GM18505 (cell line): ENCODE results near the gene MYBL2.
"Not testable (repeated sequence)": the region's sequence is repeated elsewhere in the genome, so short reads cannot be mapped to it uniquely, and the experiment has no call there.

ENCODE experiments used
- ATAC-seq: cut with Tn5 transposase; IDR thresholded peaks from one replicate; pipeline ENCODE4 v1.9.1; 2021; ENCODE audit not compliant: unreplicated experiment
- POLR2A ChIP-seq: IDR thresholded peaks from 4 replicates; pipeline ENCODE4 v1.6.1; 2011; ENCODE audit warnings: borderline replicate concordance; ENCODE audit not compliant: insufficient read depth, insufficient read length; ENCODE audit errors: extremely low read depth

The MYBL2 gene

DNA sequence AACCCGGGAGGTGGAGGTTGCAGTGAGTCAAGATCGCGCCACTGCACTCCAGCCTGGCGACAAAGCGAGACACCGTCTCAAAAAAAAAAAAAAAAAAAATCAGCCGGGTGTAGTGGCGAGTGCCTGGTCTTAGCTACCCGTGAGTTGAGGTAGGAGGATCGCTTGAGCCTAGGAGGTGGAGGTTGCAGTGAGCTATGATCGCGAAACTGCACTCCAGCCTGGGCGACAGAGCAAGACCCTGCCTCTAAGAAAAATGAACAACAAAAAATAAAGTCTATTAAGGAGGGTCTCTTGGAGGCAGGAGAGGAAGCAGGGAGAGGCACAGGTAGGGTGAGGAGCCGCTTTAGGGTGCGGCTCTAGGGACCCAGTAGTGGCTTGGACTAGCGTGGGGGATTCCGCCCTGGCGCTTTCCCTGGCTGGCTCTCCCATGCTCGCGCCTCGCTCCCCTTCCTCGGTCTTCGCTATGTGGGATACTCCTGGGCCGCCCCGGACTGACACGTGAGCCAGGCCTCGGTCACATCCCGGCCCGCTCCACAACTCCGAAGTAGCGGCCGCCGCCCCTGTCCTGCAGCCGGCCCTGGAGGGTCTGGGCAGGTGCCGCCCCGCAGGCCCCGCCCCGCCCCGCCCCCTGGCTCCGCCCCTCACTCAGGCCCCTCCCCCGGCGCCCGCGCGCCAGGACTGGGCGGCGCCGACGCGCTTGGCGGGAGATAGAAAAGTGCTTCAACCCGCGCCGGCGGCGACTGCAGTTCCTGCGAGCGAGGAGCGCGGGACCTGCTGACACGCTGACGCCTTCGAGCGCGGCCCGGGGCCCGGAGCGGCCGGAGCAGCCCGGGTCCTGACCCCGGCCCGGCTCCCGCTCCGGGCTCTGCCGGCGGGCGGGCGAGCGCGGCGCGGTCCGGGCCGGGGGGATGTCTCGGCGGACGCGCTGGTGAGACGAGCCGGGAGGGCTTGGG is at the start of gene MYBL2:
Gene MYBL2, plus strand, starts transcription at position 739 of the 953 bp plus-strand sequence. Its CDS starts 170 bp downstream, at position 909.
- peak; percentile 84 for TF ChIP-seq POLR2A
- ATAC-seq = peak; percentile 73

DNA sequence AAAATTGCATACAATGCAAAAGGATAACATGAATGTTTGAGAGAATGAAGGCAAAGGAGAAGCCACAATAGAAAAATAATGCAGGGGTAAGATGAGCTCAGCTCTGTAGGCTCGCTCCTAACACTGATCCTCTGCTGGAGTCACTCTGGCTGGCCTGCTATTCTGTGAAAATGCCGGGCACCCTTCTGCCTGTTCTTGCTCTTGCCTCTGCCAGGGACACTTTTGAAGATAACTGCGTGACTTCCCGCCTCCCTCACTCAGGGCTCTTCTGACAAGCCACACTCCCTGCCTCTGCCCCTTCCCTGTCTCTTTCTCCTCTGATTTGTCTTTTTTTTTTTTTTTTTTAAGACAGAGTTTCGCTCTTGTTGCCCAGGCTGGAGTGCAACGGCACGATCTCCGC is 35.3 kb upstream of the MYBL2 start:
- TF ChIP-seq POLR2A = no peak
- ATAC-seq = no peak

DNA sequence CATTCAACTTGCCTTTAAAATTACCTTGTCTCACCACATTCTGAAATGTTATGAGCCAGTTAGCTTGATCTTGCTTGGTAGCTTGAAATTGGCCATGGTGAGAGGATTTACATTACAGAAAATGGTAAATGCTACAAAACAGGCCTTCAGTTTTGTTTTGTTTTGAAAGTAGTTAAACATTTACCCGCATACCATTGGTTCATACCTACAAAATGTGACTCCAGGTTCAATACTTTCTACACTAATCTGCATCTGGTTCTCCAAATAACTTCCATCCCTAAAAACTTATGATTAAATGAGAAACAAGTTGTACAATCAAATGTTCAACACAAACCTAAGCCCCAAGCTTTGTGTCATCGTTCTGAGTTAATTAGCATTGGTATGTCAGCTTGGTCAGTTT is 30.5 kb upstream of the MYBL2 start:
- no peak for TF ChIP-seq POLR2A
- ATAC-seq = no peak

DNA sequence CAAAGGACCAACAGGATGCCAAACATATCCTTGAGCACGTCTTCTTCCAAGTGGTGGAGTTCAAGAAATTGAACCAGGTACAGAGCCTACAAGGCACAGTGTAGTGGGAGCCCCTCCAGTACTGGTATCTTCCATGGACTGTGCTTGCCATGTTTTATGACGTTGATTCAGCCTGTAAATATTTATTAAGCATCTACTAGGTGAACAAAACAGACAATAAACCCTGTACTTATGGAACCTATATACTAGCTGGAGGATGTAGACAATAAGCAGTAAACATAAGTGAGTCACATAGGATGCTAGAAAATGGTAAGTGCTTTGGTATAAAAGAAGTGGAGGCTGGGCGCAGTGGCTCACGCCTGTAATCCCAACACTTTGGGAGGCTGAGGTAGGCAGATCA is 24.4 kb upstream of the MYBL2 start:
- ATAC-seq = no peak
- TF ChIP-seq POLR2A = no peak

DNA sequence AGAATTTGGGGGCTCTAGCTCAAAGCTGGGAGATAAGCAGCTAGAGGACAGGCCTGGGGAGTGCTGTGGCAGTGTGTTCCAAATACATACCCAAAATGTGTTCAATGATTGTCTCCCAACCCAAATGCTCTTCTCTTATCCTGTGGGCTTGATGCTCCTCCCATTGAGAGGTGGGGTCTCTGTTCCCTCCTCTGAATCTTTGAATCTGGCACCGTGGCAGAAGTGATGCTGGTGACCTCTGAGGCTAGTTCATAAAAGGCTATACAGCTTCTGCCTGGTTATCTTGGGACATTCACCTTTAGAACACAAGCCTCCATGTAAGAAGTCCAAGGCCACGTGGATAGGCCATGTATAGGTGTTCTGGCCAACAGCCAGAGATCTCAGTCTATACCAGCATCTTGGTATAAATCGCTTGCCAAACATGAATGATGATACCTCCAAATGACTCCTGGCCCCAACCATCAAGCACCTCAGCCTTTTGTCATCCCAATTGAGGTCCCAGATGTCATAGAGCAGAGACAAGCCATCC is 15.9 kb upstream of the MYBL2 start:
- TF ChIP-seq POLR2A = no peak
- ATAC-seq = no peak

DNA sequence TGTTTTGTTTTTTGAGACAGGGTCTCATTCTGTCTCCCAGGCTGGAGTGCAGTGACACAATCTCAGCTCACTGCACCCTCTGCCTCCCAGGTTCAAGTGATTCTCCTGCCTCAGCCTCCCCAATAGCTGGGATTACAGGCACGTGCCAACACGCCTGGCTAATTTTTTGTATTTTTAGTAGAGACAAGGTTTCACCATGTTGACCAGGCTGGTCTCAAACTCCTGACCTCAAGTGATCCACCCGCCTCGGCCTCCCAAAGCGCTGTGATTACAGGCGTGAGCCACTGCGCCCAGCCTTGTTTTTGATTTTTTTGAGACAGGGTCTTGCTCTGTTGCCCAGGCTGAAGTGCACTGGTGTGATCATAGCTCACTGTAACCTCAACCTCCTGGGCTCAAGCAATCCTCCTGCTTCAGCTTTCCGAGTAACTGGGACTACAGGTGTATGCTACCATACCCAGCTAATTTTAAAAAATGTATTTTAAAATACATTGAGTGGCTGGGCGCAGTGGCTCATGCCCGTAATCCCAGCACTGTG is 15.2 kb upstream of the MYBL2 start:
- not testable (repeated sequence) for ATAC-seq

DNA sequence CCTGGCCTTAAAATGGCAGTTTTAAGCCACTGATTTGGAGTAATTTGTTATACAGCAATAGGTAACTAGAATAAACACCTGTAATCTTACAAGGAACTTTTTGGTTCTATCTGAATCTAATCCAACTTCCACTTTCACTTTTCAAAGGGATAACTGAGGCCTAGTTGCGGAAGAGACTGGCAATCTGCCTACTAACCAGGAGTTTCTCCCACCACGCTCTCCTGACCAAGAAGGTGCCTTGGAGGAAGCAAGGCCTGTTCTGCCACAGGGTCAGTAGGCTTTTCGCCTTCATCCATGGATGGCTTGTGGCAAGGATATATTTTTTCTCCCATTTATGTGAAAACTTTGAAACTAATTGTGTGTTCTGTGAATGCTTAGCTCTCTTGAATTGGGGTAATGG is 12.9 kb upstream of the MYBL2 start:
- TF ChIP-seq POLR2A = no peak
- no peak for ATAC-seq

DNA sequence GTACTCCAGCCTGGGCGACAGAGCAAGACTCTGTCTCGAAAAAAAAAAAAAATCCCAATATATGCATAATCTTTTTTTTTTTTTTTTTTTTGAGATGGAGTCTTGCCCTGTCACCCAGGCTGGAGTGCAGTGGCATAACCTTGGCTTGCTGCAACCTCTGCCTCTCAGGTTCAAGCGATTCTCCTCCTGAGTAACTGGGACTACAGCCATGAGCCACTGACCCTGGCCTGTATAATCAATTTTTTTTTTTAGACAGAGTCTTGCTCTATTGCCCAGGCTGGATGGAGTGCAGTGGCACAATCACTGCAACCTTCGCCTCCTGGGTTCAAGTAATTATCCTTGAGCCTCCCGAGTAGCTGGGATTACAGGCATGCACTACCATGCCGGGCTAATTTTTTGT is 11.7 kb upstream of the MYBL2 start:
- ATAC-seq = not testable (repeated sequence)

DNA sequence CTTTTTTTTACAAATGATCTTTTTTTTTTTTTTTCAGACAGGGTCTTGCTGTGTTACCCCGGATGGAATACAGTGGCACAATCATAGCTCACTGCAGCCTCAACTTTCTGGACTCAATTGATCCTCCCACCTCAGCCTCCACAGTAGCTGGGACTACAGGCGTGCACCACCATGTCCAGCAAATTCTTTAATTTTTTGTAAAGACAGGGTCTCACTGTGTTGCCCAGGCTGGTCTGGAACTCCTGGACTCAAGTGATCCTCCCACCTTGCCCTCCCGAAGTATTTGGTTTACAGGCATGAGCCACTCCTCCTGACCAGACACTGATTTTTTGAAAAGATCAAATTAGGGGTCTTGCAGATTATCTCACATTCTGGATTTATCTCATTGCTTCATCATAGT is 11.0 kb upstream of the MYBL2 start:
- no peak for TF ChIP-seq POLR2A
- no peak for ATAC-seq

DNA sequence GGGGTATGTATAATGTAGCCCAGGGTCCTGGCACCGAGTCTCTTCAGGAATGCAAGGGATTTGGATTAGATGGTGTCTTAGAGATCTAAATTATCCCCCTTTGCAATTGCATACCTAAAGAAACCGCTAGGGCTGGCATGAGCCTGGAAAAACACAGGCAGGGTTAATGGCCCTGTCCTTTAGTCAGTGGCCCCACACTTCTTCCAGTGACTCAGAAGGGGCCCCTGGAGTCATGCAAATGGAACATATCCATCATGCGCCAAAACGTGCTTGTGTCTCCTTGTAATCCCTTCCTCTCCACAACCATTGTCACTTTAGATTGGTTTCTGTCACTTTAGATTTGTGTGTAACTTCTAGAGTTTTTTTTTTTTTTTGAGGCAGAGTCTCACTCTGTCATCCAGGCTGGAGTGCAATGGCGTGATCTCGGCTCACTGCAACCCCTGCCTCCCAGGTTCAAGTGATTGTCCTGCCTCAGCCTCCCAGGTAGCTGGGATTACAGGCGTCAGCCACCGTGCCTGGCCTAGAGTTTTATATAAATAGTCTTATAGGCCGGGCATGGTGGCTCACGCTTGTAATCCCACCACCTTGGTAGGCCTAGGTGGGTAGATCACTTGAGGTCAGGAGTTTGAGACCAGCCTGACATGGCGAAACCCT is 8.7 kb upstream of the MYBL2 start:
- no peak for ATAC-seq
- TF ChIP-seq POLR2A = no peak

DNA sequence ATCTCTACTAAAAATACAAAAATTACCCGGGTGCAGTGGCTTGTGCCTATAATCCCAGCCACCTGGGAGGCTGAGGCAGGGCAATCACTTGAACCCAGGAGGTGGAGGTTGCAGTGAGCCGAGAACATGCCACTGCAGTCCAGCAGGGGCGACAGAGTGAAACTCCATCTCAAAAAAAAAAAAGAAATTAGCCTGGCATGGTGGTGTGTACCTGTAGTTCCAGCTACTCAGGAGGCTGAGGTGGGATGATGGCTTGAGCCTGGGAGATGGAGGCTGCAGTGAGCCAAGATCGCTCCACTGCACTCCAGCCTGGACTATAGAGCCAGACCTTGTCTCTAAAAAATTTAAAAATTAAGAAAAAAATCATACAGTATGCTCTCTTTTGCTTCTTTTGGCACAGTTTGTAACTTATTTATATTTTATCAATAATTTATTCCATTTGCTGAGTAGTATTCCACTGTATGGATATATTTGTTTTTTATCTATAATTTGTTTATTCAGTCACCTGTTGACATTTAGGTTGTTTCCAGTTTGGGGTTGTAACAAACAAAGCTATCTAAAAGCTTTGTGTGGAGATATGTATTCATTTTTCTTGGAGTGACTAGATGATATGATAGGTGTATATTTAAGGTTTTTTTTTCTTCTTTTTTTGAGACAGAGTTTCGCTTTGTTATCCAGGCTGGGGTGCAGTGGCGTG is 8.0 kb upstream of the MYBL2 start:
- no peak for ATAC-seq
- no peak for TF ChIP-seq POLR2A

DNA sequence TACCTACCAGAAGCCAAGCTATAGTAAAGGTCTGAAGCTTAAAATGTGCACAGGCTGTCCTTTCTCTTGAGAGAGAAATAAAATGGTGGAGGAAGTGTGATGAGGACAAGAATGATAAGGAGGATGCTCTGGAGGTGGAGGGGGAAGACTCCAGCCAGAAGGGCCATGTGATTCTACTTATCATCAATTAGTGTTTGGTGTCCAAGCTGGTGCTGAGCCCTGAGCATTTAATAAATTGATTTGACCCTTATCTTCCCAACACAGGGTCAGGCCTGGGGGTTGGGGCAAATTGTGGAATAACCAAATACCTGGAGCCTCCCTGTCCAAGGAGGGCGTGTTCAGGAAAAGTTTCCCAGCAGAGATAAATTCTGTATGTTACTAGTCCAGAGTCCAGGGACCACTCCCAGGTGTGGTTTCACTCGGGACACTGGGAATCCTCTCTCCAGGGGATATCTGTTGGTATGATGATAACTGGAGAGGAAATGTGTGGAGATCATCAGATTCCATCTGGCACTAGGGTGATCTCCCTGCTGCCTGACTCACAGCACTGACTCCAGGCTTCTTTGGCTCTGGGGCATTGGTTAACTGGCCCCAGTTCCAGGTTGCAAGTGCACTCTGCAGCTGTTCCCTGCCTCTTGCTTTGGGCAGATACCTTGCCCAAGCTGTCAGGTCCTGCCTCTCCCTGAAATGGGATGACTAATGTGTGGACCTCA is 3.8 kb upstream of the MYBL2 start:
- no peak for TF ChIP-seq POLR2A
- no peak for ATAC-seq
